GM10266 (cell line): Measurements from ENCODE around the gene MAP1LC3B.

Source experiments
- DNase-seq: peaks from one replicate; pipeline ENCODE4 v3.0.0; 2012; ENCODE audit errors: extremely low spot score
- CTCF ChIP-seq: IDR thresholded peaks from 2 replicates; pipeline ENCODE4 v1.5.1; 2012; ENCODE audit warnings: mild to moderate bottlenecking, low read depth; ENCODE audit not compliant: control insufficient read depth, insufficient read depth; ENCODE audit errors: missing control alignments

MAP1LC3B gene

DNA sequence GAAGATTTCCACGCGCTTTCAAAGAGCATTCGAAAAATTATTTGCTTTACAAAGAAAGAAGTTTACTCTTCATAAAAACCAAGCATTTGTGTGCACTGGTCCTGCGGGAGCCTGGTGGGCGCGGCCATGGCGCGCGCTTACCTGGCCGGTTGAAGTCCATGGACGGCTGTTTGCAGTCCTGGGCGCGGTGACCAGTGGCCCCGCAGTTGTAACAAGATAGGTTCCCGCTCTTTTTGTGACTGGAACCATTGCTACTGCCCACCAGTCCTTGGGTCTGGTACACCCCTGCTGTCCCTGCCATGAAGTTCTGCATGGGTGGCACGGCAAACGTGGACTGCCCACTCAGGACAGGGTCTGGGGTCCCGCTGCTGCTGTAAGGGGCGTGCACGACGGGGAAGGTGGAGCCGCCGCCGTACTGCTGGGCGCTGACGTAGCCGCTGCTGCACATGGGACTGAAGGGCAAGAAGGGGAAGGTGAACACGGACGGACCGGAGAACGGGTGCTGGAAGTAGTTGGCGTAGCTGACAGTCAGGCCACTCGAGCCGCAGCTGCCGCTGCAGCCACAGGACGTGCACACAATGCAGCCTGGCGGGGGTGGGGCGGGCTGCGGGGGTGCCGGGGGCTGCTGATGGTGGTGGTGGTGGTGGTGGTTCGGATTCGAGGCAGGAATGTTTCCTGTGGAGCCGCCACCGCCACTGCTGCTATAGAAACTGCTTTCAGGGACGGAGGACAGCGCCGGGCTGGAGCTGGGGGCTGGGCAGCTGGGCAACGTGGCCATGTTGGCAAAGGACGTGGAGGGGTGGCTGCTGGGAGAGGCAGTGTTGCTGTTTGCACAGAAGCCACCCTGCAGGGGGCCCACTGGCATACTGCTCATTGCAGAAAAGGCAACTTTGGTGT is 19.5 kb downstream of the MAP1LC3B start:
- TF ChIP-seq CTCF = no peak
- DNase-seq = no peak

GRCh38 chr16:87412371-87412995 is 20.3 kb downstream of the MAP1LC3B start:
- TF ChIP-seq CTCF = no peak
- no peak for DNase-seq

- no peak for TF ChIP-seq CTCF
Measured at GRCh38 chr16:87412996-87413421, 20.9 kb downstream of the MAP1LC3B start.

GRCh38 chr16:87414251-87414680 is 22.1 kb downstream of the MAP1LC3B start:
- DNase-seq = no peak
- no peak for TF ChIP-seq CTCF

More at GRCh38 chr16:87412996-87413421, 20.9 kb downstream of the MAP1LC3B start:
- no peak for DNase-seq

GRCh38 chr16:87415441-87415840 is 23.3 kb downstream of the MAP1LC3B start:
- no peak for DNase-seq
- TF ChIP-seq CTCF = no peak

- DNase-seq = no peak
Measured at GRCh38 chr16:87416826-87417527, 24.8 kb downstream of the MAP1LC3B start.

More at GRCh38 chr16:87416826-87417527, 24.8 kb downstream of the MAP1LC3B start:
- peak; percentile 29 for TF ChIP-seq CTCF
